ENCODE data around the gene HELT.

Gene HELT

GRCh38 chr4:184991860-184992259 lies 26.4 kb upstream of the HELT start:
- no peak for TF ChIP-seq GLIS3 (CRISPR knock-in tag; IDR thresholded peaks at IDR 0.05)
- TF ChIP-seq TSHZ2 (CRISPR knock-in tag; IDR thresholded peaks at IDR 0.05) = no peak
- TF ChIP-seq POU6F1 (CRISPR knock-in tag; IDR thresholded peaks at IDR 0.05; ENCODE audit: borderline replicate concordance, low read depth) = no peak
- TF ChIP-seq CREB5 (CRISPR knock-in tag; IDR thresholded peaks at IDR 0.05; ENCODE audit: low read depth) = no peak
- no peak for TF ChIP-seq ZFP3 (CRISPR knock-in tag; IDR thresholded peaks at IDR 0.05)
- TF ChIP-seq TCF4 (CRISPR knock-in tag; IDR thresholded peaks at IDR 0.05; ENCODE audit: borderline replicate concordance) = no peak
- TF ChIP-seq OSR1 (CRISPR knock-in tag; IDR thresholded peaks at IDR 0.05) = no peak
- TF ChIP-seq PATZ1 (CRISPR knock-in tag; IDR thresholded peaks at IDR 0.05; ENCODE audit: borderline replicate concordance) = no peak
- no peak for TF ChIP-seq ARNTL (CRISPR knock-in tag; IDR thresholded peaks at IDR 0.05; ENCODE audit: borderline replicate concordance, low read depth)
- TF ChIP-seq ESRRG (CRISPR knock-in tag; IDR thresholded peaks at IDR 0.05) = no peak
- no peak for TF ChIP-seq CSRNP3 (CRISPR knock-in tag; IDR thresholded peaks at IDR 0.05)
- no peak for TF ChIP-seq TOX (CRISPR knock-in tag; IDR thresholded peaks at IDR 0.05; ENCODE audit: borderline replicate concordance)
- TF ChIP-seq ZNF565 (CRISPR knock-in tag; conservative IDR thresholded peaks at IDR 0.05; ENCODE audit: low read depth) = no peak
- no peak for TF ChIP-seq ZFP30 (CRISPR knock-in tag; IDR thresholded peaks at IDR 0.05)
- no peak for TF ChIP-seq SNAI2 (CRISPR knock-in tag; IDR thresholded peaks at IDR 0.05)
- TF ChIP-seq BACH2 (CRISPR knock-in tag; IDR thresholded peaks at IDR 0.05; ENCODE audit: borderline replicate concordance) = no peak
- no peak for TF ChIP-seq ISL1 (CRISPR knock-in tag; IDR thresholded peaks at IDR 0.05)
- no peak for TF ChIP-seq PPARA (CRISPR knock-in tag; IDR thresholded peaks at IDR 0.05; ENCODE audit: borderline replicate concordance)
- no peak for ATAC-seq

GRCh38 chr4:184992422-184992821 lies 25.9 kb upstream of the HELT start:
- no peak for ATAC-seq
- TF ChIP-seq OSR1 (CRISPR knock-in tag; IDR thresholded peaks at IDR 0.05) = no peak
- no peak for TF ChIP-seq SNAI2 (CRISPR knock-in tag; IDR thresholded peaks at IDR 0.05)
- TF ChIP-seq CSRNP3 (CRISPR knock-in tag; IDR thresholded peaks at IDR 0.05) = no peak
- TF ChIP-seq CREB5 (CRISPR knock-in tag; IDR thresholded peaks at IDR 0.05; ENCODE audit: low read depth) = no peak
- TF ChIP-seq ZNF70 (CRISPR knock-in tag; IDR thresholded peaks at IDR 0.05) = no peak
- TF ChIP-seq ZFP30 (CRISPR knock-in tag; IDR thresholded peaks at IDR 0.05) = no peak
